Breast epithelium (tissue), 3 donors: ENCODE measurements around the gene GINM1.

Experiments
- POLR2A ChIP-seq: fragments of 450-650 bp; IDR thresholded peaks from one replicate; pipeline ENCODE4 v1.6.1; 2016; ENCODE audit warnings: antibody characterized with exemption, mild to moderate bottlenecking, moderate library complexity
- POLR2AphosphoS5 ChIP-seq, 3 donors: sonication (generic); formaldehyde crosslinking; IDR thresholded peaks; one replicate each; pipeline ENCODE4 v1.6.1; 2017; ENCODE audit warnings: antibody characterized with exemption in 3 of 3

GRCh38 chr6:149541139-149541538, 25.0 kb upstream of the GINM1 start:
- no peak for TF ChIP-seq POLR2AphosphoS5 (IDR thresholded peaks at IDR 0.05)
- no peak for TF ChIP-seq POLR2A
